Astrocyte of the hippocampus (primary cell): Measurements from ENCODE around the gene SELPLG.
A peak's percentile ranks its signal among the peaks of the same experiment; 100 is the strongest.
"Not testable (repeated sequence)": the region's sequence is repeated elsewhere in the genome, so short reads cannot be mapped to it uniquely, and the experiment has no call there.

ENCODE experiments used
- DNase-seq: peaks from one replicate; pipeline ENCODE4 v3.0.0; 2011; ENCODE audit warnings: low read depth, low spot score

The SELPLG gene

DNA sequence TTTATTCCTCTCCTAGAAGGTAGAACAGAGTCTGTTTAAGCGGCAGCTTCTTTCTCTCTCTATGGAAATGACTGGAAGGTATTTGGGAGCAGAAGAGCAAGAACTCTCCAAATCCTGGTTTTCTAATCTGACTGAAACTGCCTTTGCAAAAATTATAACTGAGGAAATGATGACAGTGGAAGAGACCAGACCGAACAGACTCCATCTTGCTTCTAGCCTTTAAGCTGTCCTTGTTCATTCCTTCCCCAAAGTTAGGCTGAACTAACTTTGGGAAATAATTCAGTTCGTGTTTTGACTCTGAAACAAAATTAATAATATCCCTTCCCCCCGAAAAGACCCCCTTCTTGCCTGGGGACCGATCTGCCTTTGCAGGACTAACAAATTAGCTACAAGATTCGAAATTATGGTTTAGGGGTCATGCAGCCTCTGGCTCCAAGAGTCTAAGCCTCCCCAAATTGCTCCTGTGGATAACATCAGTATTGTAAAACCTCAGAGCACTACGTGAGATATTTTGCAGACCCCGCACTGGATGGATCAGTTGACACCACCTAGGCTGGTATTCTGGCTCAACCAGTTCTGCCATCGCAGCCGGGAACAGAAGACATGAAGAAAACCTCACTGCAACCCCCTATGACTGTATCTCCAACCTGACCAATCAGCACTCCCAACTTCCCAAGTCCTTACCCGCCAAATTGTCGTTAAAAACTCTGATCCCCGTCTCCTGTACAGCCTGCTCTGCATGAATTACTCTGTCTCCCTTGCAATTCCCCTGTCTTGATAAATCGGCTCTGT is 14.1 kb downstream of the SELPLG start:
- no peak for DNase-seq

DNA sequence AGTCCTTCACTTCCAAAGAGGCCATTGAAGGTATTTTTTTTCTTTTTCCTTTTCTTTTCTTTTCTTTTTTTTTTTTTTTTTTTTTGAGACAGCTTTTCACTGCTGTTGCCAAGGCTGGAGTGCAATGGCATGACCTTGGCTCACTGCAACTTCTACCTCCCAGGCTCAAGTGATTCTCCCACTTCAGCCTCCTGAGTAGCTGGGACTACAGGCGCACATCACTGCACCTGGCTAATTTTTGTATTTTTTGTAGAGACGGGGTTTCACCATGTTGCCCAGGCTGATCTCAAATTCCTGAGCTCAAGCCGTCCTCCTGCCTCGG is 14.8 kb downstream of the SELPLG start:
- DNase-seq: not testable (repeated sequence)

DNA sequence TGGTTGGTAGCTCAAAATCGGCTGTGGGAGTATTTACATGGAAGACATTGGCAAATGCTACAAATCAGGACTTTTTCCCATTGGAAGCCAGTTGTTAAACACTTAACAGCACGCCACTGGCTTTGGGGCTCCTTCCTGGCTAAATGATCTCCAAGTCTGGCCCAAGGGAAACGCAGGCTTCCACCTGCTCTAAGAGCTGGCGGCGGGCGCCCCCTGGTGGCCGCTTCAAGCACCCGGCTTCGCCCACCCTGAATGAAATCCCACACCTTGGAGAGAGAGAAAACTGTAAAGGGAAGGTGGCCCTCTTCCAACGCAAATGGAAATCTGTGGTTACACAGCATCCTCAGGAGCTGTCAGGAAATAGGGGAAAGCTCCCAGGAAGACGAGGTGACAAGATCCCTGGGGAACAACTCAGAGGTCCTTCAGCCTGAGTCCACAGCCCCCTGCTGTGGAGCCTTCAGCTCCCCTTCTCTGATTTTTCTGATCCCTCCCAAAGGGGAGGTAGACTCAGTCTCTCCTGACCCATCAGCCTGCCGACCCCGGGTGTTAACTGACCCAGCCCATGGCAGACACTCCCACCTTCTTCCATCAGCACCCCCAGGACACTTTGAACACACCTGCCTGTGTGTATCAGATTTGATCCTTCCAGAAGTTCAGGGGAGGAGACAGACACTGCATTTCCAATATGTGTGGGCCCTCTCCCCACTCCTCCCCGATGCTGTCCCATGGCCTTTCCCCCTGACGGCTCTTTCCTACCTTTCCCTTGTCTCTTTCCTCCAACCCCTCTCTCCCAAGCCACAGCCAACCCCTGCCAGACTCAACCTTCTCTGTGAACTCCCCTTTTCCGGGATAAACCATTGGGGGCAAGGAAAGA is 15.4 kb downstream of the SELPLG start:
- peak; percentile 93 for DNase-seq

DNA sequence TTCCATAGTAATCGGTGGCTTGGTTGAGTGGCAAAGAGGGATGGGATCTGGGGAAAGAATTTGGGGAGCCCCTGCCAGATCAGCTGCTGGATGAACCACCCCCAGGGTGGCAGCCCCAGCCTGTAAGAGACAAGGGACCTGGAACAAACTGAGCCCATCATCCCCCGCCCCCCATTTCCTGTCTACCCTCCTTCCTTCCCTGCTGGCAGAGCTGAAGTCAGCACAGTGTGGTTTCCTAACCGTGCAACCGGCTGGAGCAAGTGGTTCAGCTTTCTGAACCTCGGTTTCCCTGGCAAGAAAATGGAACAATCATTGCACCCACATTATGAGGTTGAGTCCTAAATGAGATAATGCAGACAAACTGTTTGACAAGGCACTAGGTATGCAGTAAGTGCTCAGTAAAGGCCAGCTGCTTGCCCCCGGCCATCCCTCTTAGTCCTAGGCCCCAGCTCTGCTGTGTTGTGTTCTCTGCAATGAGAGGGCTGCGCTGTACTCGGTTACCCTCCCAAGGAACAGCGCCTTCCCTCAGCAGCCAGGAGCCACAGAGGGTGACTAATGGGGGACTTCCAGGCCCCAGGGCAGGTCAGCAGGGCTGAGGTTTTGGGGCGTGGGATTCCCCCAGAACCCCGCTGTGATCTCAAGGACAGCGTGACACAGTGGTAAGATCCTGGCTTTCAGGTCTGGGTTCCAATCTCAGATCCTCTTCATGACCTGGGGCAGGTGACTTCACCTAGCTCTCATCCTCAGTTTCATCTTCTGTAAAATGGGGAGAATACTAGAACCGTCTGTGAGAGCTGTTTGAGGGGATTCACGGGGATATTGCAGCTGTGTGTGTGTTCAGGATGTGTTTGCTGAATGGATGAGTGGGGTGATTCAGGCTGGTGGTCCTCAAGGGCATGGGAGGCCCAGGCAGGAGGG is 16.5 kb downstream of the SELPLG start:
- no peak for DNase-seq

DNA sequence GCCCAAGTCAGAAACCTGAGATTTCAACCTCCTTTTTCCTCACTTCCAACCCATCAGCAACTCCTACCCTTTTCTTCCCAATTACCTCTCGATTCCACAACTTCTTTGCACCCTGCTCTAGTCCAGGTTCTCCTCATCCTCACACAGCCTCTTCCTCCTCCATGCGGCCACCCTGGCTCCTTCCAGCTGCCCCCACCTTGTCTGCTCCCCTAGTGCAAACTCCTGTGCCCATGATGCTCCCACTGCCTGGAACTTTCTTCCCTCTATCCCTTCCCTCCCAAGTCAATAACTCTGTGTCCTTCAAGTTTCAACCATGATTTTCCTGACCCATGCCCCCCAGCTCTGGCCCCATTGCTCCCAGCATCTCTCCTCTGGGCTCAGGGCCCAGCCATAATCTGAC is 17.3 kb downstream of the SELPLG start:
- DNase-seq: no peak

DNA sequence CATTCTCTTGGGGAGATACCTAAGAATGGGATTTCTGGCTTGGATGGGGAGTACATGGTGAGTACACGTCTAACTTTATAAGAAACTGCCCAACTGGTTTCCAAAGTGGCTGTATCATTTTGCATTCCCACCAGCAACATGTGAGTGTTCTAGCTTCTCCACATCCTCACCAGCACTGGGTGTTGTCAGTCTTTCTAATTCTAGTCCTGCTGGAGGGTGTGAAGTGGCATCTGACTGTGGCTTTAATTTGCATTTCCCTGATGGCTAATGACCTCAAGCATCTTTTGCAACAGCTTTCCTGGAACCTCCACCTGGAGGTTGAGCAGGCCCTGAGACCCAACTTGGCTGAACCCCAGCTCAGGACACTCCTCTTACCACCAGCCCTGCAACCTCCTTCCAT is 17.8 kb downstream of the SELPLG start:
- no peak for DNase-seq

DNA sequence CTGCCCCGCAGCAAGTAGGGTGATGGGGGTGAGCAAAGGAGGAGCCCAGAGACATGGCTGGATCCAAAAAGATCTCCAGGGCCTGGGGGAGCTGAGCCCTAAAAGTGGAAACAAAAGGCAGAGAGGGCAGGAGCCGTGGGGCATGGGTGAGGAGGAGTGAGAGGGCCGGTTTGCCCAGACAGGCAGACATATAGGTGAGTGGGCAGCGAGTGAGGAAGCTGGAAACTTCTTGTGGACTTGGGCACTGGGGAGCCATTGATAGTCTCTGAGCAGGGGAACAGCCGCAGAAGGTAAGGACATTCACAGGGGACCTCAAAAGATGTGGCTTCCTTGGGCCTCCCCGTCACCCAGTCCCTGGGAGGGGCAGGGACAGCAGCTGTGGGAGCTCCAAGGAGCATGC is 19.1 kb downstream of the SELPLG start:
- DNase-seq: no peak

DNA sequence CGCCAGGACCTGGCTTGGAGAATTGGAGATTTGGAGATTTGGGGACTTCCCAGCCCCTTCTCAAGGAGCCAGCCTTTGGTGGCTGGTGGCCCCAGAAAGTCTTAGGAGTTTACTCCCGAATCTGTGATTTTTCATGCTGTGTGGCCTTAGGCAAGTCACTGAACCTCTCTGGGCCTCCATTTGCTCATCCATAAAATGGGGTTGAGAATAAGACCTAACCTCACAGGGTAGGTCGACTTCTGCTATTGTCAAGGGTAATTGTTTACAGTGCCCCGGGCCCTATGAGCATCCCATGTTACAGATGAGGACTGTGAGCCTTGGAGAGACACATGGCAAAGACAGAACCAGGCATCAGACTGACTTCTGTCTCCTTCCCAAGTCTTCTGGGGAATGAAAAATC is 19.7 kb downstream of the SELPLG start:
- no peak for DNase-seq

DNA sequence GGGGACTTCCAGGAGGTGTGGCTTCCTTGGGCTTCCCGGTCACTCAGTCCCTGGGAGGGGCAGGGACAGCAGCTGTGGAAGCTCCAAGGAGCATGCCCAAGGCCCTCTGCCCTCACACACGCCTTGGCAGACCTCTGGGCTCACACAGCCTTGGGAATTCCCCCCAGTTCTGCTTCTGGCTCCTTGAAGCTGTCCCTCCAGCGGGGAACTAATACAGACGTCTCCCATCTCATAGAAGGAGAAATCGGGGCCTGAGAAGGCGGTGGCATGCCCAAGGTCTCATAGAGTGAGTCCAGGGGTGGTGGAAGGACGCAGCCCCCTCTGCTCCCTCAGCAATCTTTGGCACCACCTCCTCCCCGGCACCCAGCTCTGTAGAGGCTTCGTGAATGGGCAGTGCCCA is 20.1 kb downstream of the SELPLG start:
- DNase-seq: no peak

DNA sequence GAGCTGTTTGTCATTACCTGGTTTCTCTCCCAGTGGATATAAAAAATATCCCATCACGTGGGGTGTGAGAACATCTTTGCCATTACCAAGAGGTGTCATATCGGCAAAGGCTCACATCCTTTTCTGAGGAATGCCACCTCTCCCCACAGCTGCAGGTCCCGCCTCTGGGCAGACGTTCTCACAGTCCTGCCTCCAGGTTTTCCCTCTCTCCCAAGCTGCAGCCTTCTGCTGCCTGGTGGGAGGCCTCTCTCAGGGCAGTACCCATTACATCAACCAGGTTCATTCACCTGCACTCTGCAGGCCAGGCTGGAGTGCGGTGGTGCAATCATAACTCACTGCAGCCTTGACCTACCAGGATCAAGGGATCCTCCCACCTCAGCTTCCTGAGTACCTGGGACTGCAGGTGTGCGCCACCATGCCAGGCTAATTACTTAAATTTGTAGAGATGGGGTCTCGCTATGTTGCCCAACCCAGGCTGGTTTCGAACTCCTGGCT is 20.9 kb downstream of the SELPLG start:
- DNase-seq: no peak

DNA sequence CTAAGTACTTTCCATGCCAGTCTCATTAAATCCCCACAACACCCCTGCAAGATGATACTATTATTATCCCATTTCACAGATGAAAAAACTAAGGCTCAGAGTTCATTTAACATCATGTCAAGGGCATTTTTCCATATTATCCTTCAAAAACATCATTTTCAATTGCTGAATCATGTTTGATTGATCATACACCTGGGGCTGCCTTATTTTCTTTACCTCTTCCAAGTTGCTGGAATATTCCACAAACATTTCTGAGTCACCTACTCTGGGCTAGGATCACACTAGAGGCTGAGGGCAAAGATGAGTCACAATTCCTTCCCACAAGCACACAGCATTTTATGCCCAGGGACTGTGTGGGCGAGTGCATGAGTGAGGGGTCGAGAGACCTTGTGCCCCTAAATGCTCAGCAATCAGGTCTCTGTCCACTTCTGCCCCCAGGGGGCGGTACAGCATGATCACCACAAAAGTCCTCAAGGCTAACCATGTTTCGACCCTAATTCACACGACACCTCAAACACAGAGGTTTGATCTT is 21.7 kb downstream of the SELPLG start:
- DNase-seq: peak; percentile 87

DNA sequence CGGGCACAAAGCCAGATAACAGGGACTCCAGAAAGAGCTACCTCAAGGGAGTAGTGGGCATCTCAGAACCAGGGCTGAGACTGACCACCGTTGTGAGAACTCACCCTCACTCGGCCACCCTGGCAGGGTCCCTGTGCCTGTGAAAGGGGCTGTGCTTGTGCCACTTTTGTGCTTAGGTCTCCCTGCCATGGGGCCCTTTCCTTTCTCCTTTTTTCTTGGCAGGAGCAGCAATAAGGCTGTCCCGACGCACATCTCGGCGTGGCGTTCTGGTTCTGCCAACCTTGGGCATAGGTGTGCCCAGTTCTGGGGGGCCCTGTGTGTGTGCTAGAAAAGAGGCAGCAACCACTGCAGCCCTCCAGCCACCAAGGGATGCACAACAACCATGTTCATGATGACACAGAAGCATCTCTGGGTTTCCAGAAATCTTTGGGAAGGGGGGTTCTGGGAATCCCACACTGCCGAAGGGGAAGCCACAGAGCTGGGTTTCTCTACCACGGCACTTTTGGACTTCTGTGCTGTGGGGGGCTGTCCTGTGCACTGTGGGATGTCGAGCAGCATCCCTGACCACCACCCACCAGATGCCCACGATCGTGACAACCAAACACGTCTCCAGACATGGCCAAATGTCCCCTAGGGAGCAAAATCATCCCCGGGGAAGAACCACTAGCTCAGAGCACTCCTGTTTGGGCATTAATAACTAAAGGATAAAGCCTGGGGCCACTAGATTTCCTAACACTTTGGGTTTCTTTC is 22.7 kb downstream of the SELPLG start:
- no peak for DNase-seq

DNA sequence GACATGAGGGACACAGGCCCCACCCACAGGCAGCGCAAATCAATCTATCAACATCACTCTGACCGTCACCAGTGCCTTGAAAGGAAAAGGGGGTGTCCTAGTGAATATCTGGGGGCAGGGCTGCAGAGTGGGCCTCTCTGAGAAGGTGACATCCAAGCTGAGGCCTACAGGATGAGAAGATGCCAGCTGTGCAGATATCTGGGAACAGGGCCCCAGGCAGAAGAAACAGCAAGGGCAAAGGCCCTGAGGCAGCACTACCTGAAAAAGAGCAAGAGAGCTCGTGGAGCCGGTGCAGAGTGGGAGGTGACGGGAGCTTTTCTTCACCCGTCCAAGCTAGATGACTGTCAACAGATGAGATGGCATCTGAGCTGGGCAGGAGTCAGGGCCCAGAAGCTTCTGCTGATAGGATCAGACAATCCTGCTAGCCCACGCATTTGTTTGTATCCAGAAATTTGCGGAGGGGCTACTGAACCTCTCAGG is 23.3 kb downstream of the SELPLG start:
- no peak for DNase-seq

DNA sequence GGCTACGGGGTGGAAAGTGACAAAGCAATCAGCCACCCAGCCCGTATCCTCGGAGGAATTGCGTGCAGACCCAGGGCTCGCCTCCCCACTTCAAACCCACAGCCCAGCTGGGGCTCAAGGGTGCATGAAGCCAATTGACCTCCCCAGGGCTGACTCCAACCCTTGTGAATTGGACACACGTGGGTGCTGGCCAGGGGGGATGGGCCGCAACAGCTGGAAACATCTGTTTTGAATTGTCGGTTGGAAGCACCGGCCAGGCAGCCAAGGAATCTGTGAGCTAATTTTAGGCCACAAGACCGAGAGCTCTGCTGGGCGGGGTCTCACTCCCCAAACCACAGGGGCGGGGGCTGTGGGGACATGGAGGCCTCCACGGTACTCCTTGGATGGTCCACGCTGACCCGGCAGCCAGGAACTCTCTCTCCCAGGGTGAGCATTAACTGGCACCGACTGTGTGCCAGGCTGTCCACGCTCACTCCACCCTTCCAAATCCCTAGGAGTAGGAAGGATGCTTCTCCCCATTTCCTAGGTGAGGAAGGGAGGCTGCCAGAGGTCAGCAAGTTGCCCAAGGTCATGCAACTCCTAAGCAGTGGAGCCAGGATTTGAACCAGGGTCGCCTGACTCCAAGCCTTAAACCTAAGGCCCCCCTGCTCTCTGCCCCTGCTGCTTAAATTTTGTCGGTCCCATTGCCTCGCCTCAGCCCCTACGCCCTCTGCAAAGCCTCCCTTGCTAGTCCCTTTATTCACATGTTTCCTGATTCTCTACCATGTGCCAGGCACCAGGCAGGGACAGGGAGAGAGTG is 24.0 kb downstream of the SELPLG start:
- peak; percentile 36 for DNase-seq

DNA sequence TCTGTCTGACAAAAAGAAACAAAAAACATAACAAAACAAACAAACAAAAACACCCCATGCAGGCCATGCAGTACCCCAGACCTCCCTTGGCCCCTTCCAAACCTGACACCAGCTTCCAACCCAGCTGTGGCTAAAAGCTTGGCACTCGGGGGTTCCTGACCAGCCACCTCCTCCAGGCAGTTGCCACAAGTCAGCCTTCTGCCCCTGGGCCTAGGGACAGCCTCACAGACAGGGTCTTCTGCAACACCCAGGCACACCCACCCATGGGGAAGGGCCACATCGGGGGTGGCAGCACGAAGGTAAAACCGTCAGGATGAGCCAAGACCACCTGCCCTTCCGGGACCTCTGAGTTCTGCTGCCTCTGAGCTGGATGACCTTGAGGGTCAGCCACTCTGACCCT is 25.1 kb downstream of the SELPLG start:
- DNase-seq: no peak

DNA sequence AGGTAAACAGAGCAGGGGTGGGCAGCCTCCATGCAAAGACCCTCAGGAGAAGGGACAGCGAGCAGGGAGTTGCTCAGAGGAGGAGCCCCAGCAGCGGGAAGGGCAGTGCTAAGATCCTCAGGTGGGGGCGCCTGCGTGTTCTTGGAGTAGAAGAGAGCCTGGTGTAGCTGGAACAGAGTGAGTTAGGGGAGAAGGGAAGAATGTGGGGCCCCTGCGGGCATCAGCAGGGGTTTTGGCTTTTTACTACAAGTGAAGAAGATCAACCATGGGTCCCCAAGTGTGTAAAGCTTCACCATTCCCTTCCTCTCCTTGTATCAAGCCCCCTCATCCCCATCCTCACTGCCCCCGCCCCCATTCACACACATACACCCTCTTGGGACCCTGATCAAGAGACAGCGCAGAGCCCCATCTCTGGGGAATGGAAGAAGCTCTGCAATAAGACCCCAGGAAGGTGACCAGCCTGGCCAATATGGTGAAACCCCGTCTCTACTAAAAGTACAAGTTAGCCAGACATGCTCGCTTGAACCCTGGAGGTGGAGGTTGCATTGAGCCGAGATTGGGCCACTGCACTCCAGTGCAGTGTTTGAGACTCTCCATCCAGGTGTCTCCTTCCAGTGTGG is 25.6 kb downstream of the SELPLG start:
- DNase-seq: no peak

DNA sequence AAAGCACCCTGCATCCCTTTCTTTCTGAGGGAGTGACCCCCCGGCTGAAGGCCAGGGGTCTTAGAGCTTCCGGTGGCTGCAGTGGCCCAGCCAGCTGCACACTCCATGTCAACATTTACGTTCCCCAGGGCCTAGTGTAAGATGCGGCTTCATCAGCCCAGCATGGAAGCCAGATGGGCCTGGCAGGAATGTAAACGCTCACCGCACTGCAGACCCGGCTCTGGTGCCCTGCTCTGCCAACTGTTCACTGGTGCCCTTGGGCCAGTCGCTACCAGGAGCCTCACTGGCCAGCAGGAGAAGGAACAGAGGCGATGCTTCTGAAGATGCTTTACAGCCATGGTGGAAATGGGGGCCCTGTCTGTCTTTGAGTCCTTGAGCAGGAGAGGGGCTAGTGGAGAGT is 27.2 kb downstream of the SELPLG start:
- DNase-seq: no peak

DNA sequence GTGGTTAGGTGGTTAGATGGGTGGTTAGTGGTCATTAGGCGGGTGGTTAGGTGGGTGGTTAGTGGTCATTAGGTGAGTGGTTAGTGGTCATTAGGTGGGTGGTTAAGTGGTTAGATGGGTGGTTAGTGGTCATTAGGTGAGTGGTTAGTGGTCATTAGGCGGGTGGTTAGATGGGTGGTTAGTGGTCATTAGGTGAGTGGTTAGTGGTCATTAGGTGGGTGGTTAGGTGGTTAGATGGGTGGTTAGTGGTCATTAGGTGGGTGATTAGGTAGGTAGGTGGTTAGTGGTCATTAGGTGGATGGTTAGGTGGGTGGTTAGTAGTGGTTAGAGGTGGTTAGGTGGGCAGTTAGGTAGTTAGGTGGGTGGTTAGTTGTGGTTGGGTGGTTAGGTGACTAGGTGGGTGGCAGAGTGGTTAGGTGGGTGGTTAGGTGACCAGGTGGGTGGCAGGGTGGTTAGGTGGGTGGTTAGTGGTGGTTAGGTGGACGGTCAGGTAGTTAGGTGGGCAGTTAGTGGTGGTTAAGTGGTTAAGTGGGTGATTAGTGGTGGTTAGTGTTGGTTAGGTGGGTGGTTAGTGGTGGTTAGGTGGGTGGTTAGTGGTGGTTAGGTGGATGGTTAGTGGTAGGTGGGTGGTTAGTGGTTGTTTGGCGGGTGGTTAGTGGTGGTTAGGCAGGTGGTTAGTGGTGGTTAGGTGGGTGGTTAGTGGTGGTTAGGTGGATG is 27.8 kb downstream of the SELPLG start:
- DNase-seq: no peak
